GM19395 (cell line): ENCODE results near the gene FOXN4.
"Not testable (repeated sequence)": the region's sequence is repeated elsewhere in the genome, so short reads cannot be mapped to it uniquely, and the experiment has no call there.

Source experiments
- ATAC-seq: cut with Tn5 transposase; IDR thresholded peaks from one replicate; pipeline ENCODE4 v1.9.1; 2021; ENCODE audit warnings: mild to moderate bottlenecking, moderate library complexity; ENCODE audit not compliant: unreplicated experiment

The FOXN4 gene

GRCh38 chr12:109308534-109309380 lies at the start of gene FOXN4:
Gene FOXN4, minus strand, starts transcription at chr12:109309284. Its CDS starts 963 bp downstream, at chr12:109308321.
- no peak for ATAC-seq

GRCh38 chr12:109358154-109358869 lies 49.2 kb upstream of the FOXN4 start:
- peak; percentile 56 for ATAC-seq

- no peak for ATAC-seq
Measured at GRCh38 chr12:109357032-109357431, 47.9 kb upstream of the FOXN4 start.

GRCh38 chr12:109356577-109356976 lies 47.5 kb upstream of the FOXN4 start:
- ATAC-seq, result no peak

GRCh38 chr12:109352184-109352583 lies 43.1 kb upstream of the FOXN4 start:
- ATAC-seq, result no peak

- ATAC-seq, result no peak
Measured at GRCh38 chr12:109347589-109347988, 38.5 kb upstream of the FOXN4 start, which contains the start of gene MYO1H. Gene MYO1H, plus strand, starts transcription at chr12:109347900. Its CDS starts 61 bp downstream, at chr12:109347961.

- ATAC-seq, result no peak
Measured at GRCh38 chr12:109346920-109347319, 37.8 kb upstream of the FOXN4 start.

GRCh38 chr12:109345428-109345827 lies 36.3 kb upstream of the FOXN4 start:
- ATAC-seq, result no peak

- ATAC-seq, result no peak
Measured at GRCh38 chr12:109343677-109344076, 34.6 kb upstream of the FOXN4 start.

GRCh38 chr12:109336593-109336992 lies 27.5 kb upstream of the FOXN4 start:
- ATAC-seq, result no peak

GRCh38 chr12:109334887-109335286 lies 25.8 kb upstream of the FOXN4 start:
- no peak for ATAC-seq

- ATAC-seq, result no peak
Measured at GRCh38 chr12:109331301-109331952, 22.3 kb upstream of the FOXN4 start.

GRCh38 chr12:109330282-109331230 lies 21.5 kb upstream of the FOXN4 start:
- no peak for ATAC-seq

GRCh38 chr12:109329686-109330085 lies 20.6 kb upstream of the FOXN4 start:
- ATAC-seq, result no peak

- ATAC-seq, result no peak
Measured at GRCh38 chr12:109329003-109329402, 19.9 kb upstream of the FOXN4 start.

- ATAC-seq, result not testable (repeated sequence)
Measured at GRCh38 chr12:109321294-109321693, 12.2 kb upstream of the FOXN4 start.

- no peak for ATAC-seq
Measured at GRCh38 chr12:109310247-109311125, 1.4 kb upstream of the FOXN4 start.

GRCh38 chr12:109309381-109310246 lies 530 bp upstream of the FOXN4 start:
- no peak for ATAC-seq
